CD4-positive, alpha-beta T cell treated with Interleukin-15 for 1 hour (primary cell): Measurements from ENCODE around the gene PLPP6.
"Not testable (repeated sequence)": the region's sequence is repeated elsewhere in the genome, so short reads cannot be mapped to it uniquely, and the experiment has no call there.

Experiments
- DNase-seq: peaks from one replicate; pipeline ENCODE4 v3.0.0-alpha.2; 2020

PLPP6 gene

DNA sequence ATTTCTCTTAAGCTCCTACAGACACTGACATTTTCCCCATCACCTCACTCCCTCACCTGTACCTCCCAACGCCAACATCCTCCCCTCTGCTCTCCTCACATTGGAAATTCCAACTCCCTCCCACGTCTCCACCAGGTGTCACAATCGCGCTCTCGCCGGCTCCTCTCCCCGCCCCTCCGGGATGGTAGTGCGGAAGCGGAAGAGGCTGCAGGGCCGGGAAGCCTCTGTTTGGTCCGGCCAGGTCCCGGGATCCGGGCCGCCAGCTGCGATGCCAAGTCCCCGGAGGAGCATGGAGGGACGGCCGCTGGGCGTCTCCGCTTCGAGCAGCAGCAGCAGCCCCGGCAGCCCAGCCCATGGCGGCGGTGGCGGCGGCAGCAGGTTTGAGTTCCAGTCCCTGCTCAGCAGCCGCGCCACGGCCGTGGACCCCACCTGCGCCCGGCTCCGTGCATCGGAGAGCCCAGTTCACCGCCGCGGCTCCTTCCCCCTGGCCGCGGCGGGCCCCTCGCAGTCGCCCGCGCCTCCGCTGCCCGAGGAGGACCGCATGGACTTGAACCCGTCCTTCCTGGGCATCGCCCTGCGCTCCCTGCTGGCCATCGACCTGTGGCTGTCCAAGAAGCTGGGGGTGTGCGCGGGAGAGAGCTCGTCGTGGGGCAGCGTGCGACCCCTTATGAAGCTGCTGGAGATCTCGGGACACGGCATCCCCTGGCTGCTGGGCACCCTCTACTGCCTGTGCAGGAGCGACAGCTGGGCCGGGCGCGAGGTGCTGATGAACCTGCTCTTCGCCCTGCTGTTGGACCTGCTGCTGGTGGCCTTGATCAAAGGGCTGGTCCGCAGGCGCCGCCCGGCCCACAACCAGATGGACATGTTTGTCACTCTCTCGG is at the start of gene PLPP6:
Gene PLPP6 (plus strand): TSS at position 187 of the 881 bp plus-strand sequence. CDS start 82 bp downstream, at position 269.
- peak; percentile 71 for DNase-seq

DNA sequence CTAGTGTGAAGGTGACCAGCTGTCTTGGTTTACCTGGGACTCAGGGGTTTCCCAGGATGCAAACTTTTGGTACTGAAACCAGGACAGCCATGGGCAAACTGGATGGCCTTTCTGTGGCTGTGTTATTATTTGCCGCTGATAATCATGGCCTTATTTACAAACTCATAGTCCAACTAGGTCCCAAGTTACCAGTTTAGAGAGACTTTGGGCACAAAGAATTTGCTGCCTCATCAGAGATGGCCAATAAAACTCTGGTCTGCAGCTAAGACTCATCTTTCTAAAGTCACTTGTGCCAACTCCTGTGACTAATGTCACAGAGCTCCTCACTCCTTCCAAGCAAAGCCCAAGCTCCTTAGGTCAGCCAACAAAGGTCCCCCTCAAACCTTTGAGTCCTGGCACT is 47.5 kb upstream of the PLPP6 start:
- DNase-seq, result no peak

DNA sequence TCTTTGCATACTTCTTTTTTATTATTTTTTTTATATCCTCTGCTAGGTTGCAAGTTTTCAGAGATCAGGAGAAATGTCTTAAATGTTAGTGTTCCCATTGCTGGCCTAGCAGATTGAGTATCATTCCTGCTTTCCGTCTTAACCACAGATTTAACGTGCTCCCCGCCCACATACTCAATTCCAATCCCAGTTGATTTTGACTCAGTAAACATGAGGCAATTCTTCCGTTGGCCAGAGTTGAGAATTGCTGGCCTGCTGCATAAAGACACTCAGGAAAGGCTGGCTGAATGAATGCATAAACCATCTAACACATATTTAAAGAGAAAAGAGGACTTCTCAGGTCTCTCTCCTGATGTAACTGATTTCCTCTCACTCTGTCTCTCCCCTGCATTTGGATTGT is 46.8 kb upstream of the PLPP6 start:
- DNase-seq, result no peak

DNA sequence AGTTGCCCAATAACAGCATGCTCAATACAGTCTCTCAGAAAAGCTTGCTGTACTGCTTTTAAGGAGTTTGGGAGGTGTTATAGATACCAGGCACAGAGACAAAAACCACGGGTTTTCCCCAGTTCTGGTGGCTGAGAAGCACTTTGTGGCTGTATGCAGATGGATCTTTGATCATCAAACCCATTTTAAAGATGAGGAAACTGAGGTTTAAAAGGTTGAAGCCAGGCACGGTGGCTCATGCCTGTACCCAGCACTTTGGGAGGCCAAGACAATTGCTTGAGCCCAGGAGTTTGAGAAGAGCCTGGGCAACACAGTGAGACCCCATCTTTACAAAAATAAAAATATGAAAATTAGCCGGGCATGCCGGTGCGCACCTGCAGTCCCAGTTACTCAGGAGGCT is 46.3 kb upstream of the PLPP6 start:
- no peak for DNase-seq

DNA sequence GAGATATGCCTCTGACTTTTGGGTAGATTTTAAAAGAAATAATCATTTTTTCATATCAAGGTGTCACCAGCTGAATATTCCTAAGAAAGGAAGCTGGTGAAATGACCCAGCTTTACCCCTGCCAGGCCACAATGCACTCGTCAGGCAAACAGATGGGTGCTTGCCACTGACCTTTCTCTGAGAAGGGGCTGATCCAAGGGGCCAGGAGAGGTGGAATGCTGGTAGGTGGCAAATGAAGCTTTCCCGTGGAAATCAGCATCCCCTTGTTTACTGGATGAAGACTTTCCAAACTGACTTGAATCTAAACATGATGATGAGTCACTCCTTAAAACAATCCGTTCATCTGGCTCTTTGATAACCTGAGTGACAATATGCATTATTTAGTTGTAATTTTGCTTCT is 44.3 kb upstream of the PLPP6 start:
- DNase-seq, result no peak

DNA sequence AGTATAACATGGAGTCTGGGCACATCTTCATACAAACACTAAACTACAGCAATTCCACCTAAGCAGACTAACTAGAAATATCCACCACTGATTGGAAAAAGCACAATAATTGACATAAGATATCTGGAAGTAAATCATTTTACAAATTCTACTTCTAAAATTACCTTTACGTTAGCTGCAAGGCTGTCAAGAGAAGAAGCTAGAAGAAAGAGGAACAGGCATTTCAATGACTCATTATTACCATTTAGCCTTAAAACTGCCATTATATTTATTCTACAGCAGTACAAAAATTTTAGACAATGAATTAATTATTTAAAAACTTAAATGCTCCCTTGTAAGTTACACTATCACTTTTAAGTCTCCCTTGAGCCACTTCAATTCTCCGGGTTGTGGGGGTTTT is 43.4 kb upstream of the PLPP6 start:
- no peak for DNase-seq

DNA sequence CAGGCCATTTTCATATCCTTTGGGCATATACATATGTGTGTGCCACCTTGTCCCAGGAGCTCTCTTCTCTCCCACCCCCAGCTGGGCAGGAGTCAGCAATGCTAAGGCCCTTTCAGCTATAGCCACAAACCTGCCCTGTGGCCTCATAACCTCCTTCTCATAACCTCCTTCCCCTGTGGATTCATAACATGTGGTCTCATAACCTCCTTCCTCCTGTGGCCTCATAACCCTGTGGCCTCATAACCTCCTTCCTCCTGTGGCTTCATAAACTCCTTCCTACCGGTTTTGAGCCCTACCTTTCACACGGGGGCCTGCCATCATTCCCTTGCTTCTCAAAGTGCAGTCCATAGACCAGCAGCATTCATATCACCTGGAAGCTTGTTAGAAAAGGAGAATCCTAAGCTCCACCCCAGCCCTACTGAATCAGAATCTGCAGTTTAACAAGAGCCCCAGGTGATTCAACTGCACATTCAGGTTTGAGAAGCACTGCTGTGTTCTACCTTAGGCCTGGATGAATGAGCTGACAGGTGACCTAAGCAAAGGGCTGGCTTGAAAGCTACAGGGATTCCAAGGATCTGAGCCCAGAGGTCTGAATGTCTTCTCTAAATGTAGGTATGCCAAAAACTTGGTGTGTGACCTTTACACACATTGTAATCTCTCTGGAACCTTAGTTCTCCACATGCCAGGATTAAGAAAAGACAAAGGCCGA is 41.9 kb upstream of the PLPP6 start:
- DNase-seq, result no peak

DNA sequence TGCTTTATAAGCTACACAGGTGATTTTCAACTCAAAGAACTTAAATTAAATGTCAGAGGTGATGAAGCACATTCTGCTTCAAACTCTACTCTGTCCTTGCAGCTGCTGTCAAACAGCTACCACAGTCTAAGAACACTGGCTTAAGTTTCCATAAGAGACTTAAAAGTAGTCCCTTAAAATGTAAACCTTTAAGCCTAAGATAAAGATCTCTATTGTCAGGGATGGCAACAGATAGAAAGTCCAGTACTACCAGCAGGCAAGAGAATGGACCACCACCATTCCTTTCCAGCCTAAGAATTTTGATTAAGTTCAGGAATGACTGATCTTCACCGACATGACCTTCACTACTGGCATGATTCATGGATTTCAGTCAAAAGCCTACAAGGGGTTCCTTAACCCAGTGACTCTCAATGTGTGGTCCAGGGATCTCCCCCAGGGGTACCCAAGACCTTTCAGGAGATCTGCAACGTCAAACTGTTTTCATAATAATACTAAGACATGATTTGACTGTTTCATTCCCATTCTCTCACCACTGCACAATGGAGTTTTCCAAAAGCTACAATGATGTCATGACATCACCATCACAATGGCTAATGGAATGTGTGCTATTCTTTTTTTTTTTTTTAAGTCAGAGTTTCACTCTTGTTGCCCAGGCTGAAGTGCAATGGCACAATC is 41.1 kb upstream of the PLPP6 start:
- no peak for DNase-seq

DNA sequence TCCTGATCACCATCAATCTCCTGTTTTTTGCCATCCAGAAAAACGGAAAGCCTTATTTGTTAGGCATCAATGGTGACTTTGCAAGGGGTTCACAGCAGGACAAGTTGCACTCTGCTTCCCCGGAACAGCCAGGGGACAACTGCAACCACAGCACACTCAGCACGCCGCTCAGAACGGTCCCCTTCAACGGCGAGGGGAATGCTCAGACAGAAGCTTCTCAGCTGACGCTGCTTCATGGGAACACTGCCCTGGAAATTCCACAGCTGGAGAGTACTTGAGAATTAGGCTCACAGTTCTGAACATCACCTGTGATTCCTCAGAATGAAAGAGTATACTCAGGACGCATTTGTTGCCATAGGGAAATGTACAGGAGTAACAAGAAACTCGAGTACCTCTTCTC is 40.1 kb upstream of the PLPP6 start:
- DNase-seq, result no peak

DNA sequence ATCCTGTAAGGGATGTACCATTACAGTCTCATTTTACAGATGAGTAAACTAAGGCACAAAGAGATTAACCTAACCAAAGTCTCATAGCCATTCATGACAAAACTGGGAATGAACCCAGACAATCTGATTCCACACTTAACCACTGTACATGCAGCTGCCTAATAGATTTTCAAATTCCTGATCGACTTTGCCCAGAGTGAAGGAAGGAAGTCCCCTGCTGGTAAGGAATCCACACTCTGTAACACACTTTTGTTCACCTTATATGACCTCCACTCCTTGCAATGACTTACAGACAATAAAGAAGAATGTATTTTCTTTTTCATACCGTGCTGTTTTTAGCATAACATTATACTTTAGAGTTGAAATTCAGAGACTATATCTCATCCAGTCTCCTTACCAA is 31.3 kb upstream of the PLPP6 start:
- no peak for DNase-seq

DNA sequence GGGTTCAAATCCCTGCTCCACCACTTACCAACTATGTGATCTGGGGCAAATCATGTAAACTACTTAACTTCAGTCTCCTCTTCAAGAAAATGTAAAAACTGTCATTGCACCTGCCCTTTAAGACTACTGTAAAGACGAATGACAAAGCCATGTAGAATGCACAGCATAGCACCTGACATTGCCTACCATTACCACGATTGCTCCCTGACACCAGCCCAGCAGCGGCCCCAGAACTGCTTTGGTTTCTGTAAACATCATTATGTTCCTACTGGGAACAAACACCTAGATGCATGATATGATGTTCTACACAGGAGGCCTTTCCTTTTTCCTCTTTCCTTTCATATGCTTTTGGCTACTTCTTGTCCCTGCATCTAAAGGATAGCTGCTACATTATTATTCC is 23.1 kb upstream of the PLPP6 start:
- DNase-seq, result no peak

DNA sequence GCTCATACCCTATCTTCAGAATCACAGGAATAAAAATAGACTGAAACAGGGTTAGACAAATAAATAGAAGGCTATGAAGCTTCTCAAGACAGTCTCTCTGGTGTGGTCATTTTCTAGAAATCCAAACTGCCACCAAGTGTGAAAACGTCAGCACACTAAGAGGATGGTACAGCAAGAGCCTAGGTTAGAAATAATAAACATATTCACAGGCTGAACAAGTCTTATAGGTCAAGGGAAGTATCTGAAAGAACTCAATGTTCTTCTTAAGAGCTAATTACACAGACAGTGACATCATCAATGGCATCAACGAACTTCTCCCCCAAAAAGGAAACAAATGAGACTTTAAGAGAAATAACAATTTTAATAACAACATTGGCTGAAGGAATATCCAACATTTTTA is 22.7 kb upstream of the PLPP6 start:
- no peak for DNase-seq

DNA sequence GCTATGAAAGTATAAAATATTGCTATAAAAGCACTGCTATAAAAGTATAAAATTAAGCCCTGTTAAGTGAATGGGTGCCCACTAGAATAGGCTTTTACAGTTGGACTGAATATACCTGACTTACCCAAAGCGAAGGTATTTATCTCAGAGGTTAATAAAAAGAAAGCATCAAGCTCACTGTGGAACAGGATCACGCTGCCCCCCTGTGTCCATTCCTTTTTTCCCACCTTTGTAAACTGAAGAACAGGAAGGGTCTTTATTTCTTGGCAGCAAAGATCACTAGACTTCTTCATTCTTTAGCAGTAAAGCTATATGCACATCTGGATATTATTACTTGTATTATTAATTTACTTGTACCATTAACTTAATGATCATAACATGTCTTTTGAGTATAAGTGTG is 22.1 kb upstream of the PLPP6 start:
- peak; percentile 24 for DNase-seq

DNA sequence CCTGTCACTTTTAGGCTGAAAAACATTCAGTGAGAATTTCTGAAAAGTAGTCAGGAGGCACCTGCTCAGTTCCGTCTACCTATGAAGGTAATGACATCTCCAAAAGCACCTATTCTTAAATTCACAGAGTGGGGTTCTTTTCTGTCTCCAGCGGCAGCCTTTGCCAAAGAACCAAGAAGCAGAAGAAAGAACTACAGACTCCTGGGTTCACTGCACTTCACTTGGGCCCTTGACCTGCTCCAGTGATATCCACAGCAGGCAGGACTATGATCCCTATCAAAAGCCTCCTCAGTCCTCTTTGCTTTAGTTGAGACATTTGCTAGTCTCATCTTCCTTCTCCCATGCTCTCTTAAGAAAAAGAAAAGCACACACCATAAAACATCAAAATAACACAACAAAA is 19.7 kb upstream of the PLPP6 start:
- DNase-seq, result no peak

DNA sequence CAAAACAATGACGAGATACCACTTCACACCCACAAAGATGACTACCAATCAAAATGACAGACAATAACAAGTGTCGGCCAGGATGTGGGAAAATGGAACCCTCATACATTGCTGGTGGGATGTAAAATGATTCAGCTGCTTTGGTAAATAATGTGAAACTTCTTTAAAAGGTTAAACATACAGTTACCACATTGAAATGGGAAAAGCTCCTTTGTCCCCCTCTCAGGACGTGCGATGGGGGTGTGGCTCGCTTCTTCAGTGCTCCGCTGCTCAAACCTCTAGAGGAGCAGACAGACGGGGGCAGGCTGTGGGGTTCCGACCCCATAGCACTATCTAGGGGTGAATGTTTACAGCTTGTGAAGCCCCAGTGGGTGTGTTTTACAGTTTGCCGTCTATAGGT is 8.0 kb upstream of the PLPP6 start:
- DNase-seq, result no peak

DNA sequence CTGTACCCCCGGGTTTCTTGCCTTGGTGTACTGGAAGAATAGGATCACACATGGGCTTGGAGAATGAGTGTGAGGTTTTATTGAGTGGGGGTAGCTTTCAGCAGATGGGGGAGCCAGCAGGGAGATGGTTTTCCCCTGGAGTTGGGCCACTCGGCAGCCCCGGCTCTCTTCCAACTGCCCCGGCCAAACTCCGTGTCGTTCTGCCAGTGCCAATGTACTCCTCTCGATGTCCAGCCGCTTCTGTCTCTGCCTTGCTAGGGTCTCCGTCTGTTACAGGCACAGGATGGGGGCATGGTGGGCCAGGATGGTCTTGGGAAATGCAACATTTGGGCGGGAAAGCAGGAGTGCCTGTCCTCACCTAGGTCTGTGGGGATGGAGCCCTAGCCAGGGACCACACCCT is 7.6 kb upstream of the PLPP6 start:
- no peak for DNase-seq

DNA sequence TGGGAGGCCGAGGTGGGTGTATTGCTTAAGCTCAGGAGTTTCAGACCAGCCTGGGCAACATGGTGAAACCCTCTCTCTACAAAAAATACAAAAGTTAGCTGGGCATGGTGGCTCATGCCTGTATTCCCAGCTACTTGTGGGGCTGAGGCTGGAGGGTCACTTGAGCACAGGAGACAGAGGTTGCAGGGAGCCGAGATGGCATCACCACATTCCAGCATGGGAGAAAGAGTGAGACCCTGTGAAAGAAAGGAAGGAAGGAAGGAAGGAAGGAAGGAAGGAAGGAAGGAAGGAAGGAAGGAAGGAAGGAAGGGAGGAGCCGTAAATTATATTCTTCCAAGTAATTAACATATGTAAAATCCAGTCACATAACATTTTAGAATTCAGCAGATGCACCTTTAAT is 5.9 kb upstream of the PLPP6 start:
- DNase-seq, result not testable (repeated sequence)

DNA sequence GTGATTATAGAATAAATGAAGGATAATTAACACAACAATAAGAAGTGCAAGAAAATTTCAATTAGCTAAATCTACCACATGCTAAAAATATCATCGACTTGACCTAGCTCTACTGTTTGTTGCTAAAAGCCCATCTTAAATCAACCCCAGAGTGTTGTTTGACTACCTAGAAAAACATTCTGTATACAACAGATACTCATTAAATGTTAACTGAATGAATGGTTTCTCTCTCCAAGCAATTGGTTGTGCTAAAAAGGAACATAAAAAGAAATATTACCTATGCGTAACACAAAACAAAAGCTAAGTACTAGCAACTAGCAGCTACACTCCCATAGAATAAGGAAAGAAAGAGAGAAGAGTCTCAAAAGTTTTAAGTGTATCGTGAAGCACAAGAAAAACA is 5.5 kb upstream of the PLPP6 start:
- no peak for DNase-seq

DNA sequence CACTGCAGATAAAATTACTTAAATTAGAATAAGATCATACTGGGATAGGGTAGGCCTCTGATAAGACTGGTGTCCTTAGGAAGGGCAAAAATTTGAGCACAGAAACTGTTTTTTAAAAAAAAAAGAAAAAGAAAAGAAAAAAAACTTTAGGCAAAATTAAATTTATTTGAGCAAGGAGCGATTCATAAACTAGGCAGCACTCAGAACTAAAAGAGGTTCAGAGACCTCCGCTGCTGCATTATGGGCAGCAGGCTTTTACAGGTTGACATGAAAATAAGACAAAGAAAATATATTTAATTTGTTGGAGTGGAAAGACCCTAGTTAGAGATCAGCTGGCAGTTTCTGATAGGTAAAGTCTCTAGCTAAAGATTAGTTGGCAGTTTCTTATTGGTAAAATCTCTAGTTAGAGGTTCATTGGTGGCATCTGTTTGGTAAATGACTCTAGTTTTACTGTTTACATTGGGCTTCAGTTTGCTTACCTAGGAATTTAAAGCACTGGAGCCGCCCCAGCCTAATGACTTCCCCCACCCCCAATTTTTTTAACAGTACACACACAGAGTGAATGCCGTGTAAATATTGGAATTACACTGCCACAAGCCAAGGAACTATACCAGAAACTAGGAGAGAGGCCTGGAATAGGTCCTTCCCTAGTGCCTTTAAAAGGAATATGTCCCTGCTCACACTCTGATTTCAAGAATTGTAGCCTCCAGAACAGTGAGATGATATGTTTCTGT is 4.5 kb upstream of the PLPP6 start:
- no peak for DNase-seq

DNA sequence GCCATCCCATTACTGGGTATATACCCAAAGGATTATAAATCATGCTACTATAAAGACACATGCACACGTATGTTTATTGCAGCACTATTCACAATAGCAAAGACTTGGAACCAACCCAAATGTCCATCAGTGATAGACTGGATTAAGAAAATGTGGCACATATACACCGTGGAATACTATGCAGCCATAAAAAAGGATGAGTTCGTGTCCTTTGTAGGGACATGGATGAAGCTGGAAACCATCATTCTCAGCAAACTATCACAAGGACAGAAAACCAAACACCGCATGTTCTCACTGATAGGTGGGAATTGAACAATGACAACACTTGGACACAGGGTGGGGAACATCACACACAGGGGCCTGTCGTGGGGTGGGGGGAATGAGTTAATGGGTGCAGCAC is 1.4 kb upstream of the PLPP6 start:
- DNase-seq, result not testable (repeated sequence)

DNA sequence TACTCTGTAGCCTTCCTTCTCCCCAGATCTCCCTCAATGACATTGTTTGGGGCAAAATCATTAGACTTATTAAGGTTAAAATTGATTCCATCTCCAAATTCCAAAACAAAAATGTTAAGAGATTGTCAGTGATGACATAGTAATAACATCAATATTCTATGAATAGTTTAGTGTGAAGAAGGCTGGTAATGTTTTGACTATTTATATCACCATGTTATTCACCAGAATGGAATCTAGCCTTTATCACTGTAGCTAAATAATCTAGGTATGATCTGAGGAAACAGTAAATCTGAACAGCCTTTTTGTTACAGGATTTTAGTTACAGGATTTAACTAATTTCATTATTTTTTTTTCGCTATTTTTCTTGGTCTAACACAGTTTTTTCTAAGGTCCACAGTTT is 929 bp upstream of the PLPP6 start:
- DNase-seq, result no peak

DNA sequence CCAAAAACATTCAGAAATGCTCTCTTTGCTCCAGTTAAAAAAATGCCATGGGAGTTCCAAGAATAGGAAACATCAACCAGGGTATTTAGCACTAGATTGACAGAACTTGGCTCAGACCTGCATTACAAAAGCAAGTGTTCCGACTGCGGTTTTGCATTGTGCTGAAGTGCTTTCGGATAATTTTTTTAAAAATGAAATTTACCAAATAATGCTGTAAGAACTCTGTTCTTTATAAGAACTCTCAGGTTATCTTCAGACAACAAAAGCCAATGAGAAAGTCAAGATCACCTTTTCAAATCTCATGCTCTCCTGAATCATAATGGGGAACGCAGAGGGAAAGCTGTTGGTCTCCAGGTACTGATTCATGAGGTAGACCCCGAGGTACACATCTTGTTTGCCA is 483 bp upstream of the PLPP6 start:
- no peak for DNase-seq
